ENCODE measurements around the gene TMEM185B.

- TF ChIP-seq CTCF (conservative IDR thresholded peaks at IDR 0.05; ENCODE audit: low read depth, low read length) (no peak), MAFK (IDR thresholded peaks at IDR 0.05; ENCODE audit: low read depth, low read length) (no peak), CEBPB (IDR thresholded peaks at IDR 0.05; ENCODE audit: low read depth, low read length) (no peak), MXI1 (IDR thresholded peaks at IDR 0.05; ENCODE audit: borderline replicate concordance, low read depth, low read length) (no peak), POLR2A (IDR thresholded peaks at IDR 0.05; ENCODE audit: low read depth, low read length) (no peak), RFX5 (IDR thresholded peaks at IDR 0.05; ENCODE audit: low read depth, low read length) (no peak), RAD21 (IDR thresholded peaks at IDR 0.05; ENCODE audit: low read length) (no peak), CHD1 (IDR thresholded peaks at IDR 0.05; ENCODE audit: low read depth, low read length) (no peak), USF2 (IDR thresholded peaks at IDR 0.05; ENCODE audit: low read depth, low read length) (no peak), NFE2L2 (IDR thresholded peaks at IDR 0.05; ENCODE audit: low read depth, low read length) (no peak), BHLHE40 (IDR thresholded peaks at IDR 0.05; ENCODE audit: low read depth, low read length) (no peak), RCOR1 (IDR thresholded peaks at IDR 0.05; ENCODE audit: insufficient replicate concordance, low read length) (no peak)
Observed at GRCh38 chr2:120179396-120179795, 43.8 kb downstream of the TMEM185B start.

All from IMR-90 (cell line).